IMR-90 (cell line): ENCODE results near the gene AKAP12. TPM values are rescaled to one million over a fixed set of nuclear protein-coding genes. Genes with fewer than 3 reads are reported as not detected.

ENCODE experiments used
- ATAC-seq: fragments of 200-7000 bp; cut with Tn5 transposase; 2 replicates; pipeline ENCODE4 v1.9.1; 2020; ENCODE audit warnings: low read depth, mild to moderate bottlenecking, moderate library complexity
- BruUV-seq: library from RNA; stranded (reverse); fragments of 400-500 nt; replicated peaks from 2 replicates; lab custom pipeline; 2021; lab: Mats Ljungman, UMichigan
- CTCF ChIA-PET: fragments of 300-600 bp; formaldehyde crosslinking; extraction: SDS; loops from one replicate; lab custom pipeline; 2021; ENCODE audit warnings: antibody characterized with exemption; lab: Yijun Ruan, JAX
- POLR2A ChIA-PET: fragments of 300-600 bp; sonication (Branson Sonifier 250); formaldehyde crosslinking; loops from one replicate; lab custom pipeline; 2022; ENCODE audit warnings: antibody characterized with exemption; ENCODE audit not compliant: unreplicated experiment; lab: Charles Lee
- DNase-seq: peaks from one replicate; pipeline ENCODE4 v3.0.0; 2013
- H2AFZ ChIP-seq: replicated peaks from 2 replicates; pipeline ENCODE3; 2013; ENCODE audit warnings: low read length, mild to moderate bottlenecking; ENCODE audit not compliant: poor library complexity
- H2AK5ac ChIP-seq: 2 replicates; pipeline ENCODE4 v1.6.1; 2013; ENCODE audit warnings: low read depth, low read length, inconsistent platforms
- H2AK9ac ChIP-seq: replicated peaks from 2 replicates; pipeline ENCODE3; 2013; ENCODE audit warnings: mild to moderate bottlenecking, low read depth, low read length, moderate library complexity; ENCODE audit not compliant: poor library complexity
- H2BK120ac ChIP-seq: 2 replicates; pipeline ENCODE4 v1.6.1; 2013; ENCODE audit warnings: low read depth, low read length, inconsistent platforms
- H2BK15ac ChIP-seq: 3 replicates; pipeline ENCODE4 v1.6.1; 2013; ENCODE audit warnings: low read depth, low read length, inconsistent platforms
- H2BK20ac ChIP-seq: 2 replicates; pipeline ENCODE4 v1.6.1; 2013; ENCODE audit warnings: low read depth, mild to moderate bottlenecking, inconsistent platforms, low read length, moderate library complexity
- H2BK5ac ChIP-seq: 2 replicates; pipeline ENCODE4 v1.6.1; 2013; ENCODE audit warnings: mild to moderate bottlenecking, low read depth, low read length, inconsistent platforms; ENCODE audit not compliant: poor library complexity, severe bottlenecking
- H3K14ac ChIP-seq: replicated peaks from 2 replicates; pipeline ENCODE4 v1.6.1; 2013; ENCODE audit warnings: low read depth, low read length, inconsistent platforms
- H3K18ac ChIP-seq: 2 replicates; pipeline ENCODE4 v1.6.1; 2013; ENCODE audit warnings: low read depth, low read length, control low read depth
- H3K23ac ChIP-seq: 2 replicates; pipeline ENCODE4 v1.6.1; 2013; ENCODE audit warnings: low read depth, low read length, inconsistent platforms
- H3K27ac ChIP-seq: 2 replicates; pipeline ENCODE4 v1.5.1; 2013; ENCODE audit warnings: mild to moderate bottlenecking, control low read depth, low read length; ENCODE audit not compliant: insufficient read depth
- H3K27me3 ChIP-seq: 2 replicates; pipeline ENCODE4 v1.6.1; 2013; ENCODE audit warnings: low read length; ENCODE audit not compliant: control insufficient read depth, insufficient read depth
- H3K36me3 ChIP-seq: 2 replicates; pipeline ENCODE4 v1.6.1; 2013; ENCODE audit warnings: low read length, mixed read lengths; ENCODE audit not compliant: control insufficient read depth, insufficient read depth
- H3K4ac ChIP-seq: 2 replicates; pipeline ENCODE4 v1.6.1; 2013; ENCODE audit warnings: low read depth, low read length, inconsistent platforms
- H3K4me1 ChIP-seq: 2 replicates; pipeline ENCODE4 v1.6.1; 2013; ENCODE audit warnings: low read length, mixed read lengths; ENCODE audit not compliant: control insufficient read depth, insufficient read depth
- H3K4me2 ChIP-seq: 2 replicates; pipeline ENCODE4 v1.6.1; 2013; ENCODE audit warnings: low read depth, mild to moderate bottlenecking, control low read depth, low read length, moderate library complexity
- H3K4me3 ChIP-seq: 2 replicates; pipeline ENCODE4 v1.5.1; 2013; ENCODE audit warnings: low read depth, mild to moderate bottlenecking, control low read depth, low read length, moderate library complexity; ENCODE audit not compliant: insufficient read depth
- H3K56ac ChIP-seq: 2 replicates; pipeline ENCODE4 v1.6.1; 2013; ENCODE audit warnings: low read length, inconsistent platforms; ENCODE audit not compliant: insufficient read depth; ENCODE audit errors: extremely low read depth
- H3K79me1 ChIP-seq, 2 experiments: 2 replicates each; pipeline ENCODE4 v1.6.1; 2013; ENCODE audit warnings: low read length in 2 of 2, inconsistent platforms in 1 of 2, low read depth in 1 of 2
- H3K9ac ChIP-seq: 2 replicates; pipeline ENCODE4 v1.6.1; 2013; ENCODE audit warnings: low read depth, low read length, control low read depth
- H3K9me1 ChIP-seq: 2 replicates; pipeline ENCODE4 v1.6.1; 2013; ENCODE audit warnings: low read length, inconsistent platforms; ENCODE audit not compliant: insufficient read depth
- H3K9me3 ChIP-seq: 2 replicates; pipeline ENCODE4 v1.6.1; 2013; ENCODE audit warnings: low read length; ENCODE audit not compliant: control insufficient read depth, insufficient read depth
- H4K20me1 ChIP-seq: 2 replicates; pipeline ENCODE4 v1.6.1; 2013; ENCODE audit warnings: low read length, inconsistent platforms; ENCODE audit not compliant: insufficient read depth
- H4K5ac ChIP-seq: 2 replicates; pipeline ENCODE4 v1.6.1; 2013; ENCODE audit warnings: mild to moderate bottlenecking, low read depth, low read length, control low read depth
- H4K8ac ChIP-seq, 2 experiments: 2 replicates each; pipeline ENCODE4 v1.6.1; 2013; ENCODE audit warnings: low read depth in 2 of 2, low read length in 2 of 2, control low read depth in 1 of 2, inconsistent platforms in 1 of 2
- H4K91ac ChIP-seq: 2 replicates; pipeline ENCODE4 v1.6.1; 2013; ENCODE audit warnings: low read depth, low read length, inconsistent platforms; ENCODE audit not compliant: insufficient read depth
- CEBPB ChIP-seq: IDR thresholded peaks from 2 replicates; pipeline ENCODE4 v1.6.1; 2012; ENCODE audit warnings: low read depth, low read length, improper control_type of control experiment
- CTCF ChIP-seq: conservative IDR thresholded peaks from 2 replicates; pipeline ENCODE4 v1.5.1; 2012; ENCODE audit warnings: mild to moderate bottlenecking, low read depth, low read length, improper control_type of control experiment
- ELK1 ChIP-seq: fragments of 150-350 bp; IDR thresholded peaks from 2 replicates; pipeline ENCODE4 v1.6.1; 2016; ENCODE audit warnings: low read depth, mild to moderate bottlenecking, low read length, moderate library complexity, borderline replicate concordance
- FOS ChIP-seq: fragments of 150-350 bp; IDR thresholded peaks from 2 replicates; pipeline ENCODE4 v1.6.1; 2016; ENCODE audit warnings: low read depth, low read length
- MAZ ChIP-seq: IDR thresholded peaks from 2 replicates; pipeline ENCODE4 v1.6.1; 2012; ENCODE audit warnings: low read depth, mild to moderate bottlenecking, low read length, improper control_type of control experiment, moderate library complexity, borderline replicate concordance
- NFE2L2 ChIP-seq: fragments of 150-350 bp; IDR thresholded peaks from 2 replicates; pipeline ENCODE4 v1.6.1; 2016; ENCODE audit warnings: low read depth, mild to moderate bottlenecking, low read length
- RFX5 ChIP-seq: IDR thresholded peaks from 2 replicates; pipeline ENCODE4 v1.8.0; 2012; ENCODE audit warnings: low read depth, mild to moderate bottlenecking, low read length, moderate library complexity
- WGBS, 2 experiments: methylation state at CpG; one replicate each; pipeline versions ENCODE4 v1.1.5 to v1.1.7; 2013; ENCODE audit warnings: missing lambda C conversion rate in 2 of 2; ENCODE audit not compliant: insufficient read length in 1 of 2; ENCODE audit errors: extremely low coverage in 2 of 2; 5-methylcytosine and 5-hydroxymethylcytosine counted together
- dilution Hi-C: fragments of 300-500 bp; cut with HindIII; formaldehyde crosslinking; loops from one replicate; pipeline ENCODE4 v1.14.3; 2018; ENCODE audit warnings: low sequenced_read_pairs; ENCODE audit not compliant: unreplicated experiment
- in situ Hi-C: fragments of 300-500 bp; cut with MboI; formaldehyde crosslinking; loops from 3 replicates; pipeline ENCODE4 v1.14.3; 2019; ENCODE audit warnings: low sequenced_read_pairs, inconsistent platforms, mixed read lengths
- intact Hi-C: fragments of 100-400 bp; cut with micrococcal nuclease; formaldehyde crosslinking; loops from 2 replicates; pipeline ENCODE4 v1.10.0; 2022
- polyA plus RNA-seq, 3 experiments: library from polyadenylated mRNA; depleted of rRNA; stranded (reverse); fragments of >200 nt; gene quantifications; 2 replicates each; pipeline ENCODE4 v1.2.3, GENCODE V29; 2012; ENCODE audit warnings: low replicate concordance in 1 of 3
- total RNA-seq: library from RNA; depleted of rRNA; stranded (reverse); fragments of >200 nt; gene quantifications from 2 replicates; pipeline ENCODE4 v1.2.3, GENCODE V29; 2012

The AKAP12 gene
- total and polyA plus RNA-seq, 2 of the 4 experiments (the other 2 are of a cell fraction) = 56.0 to 118 TPM

GRCh38 chr6:151388997-151389617 is 149.3 kb downstream of the AKAP12 start:
- Histone ChIP-seq H3K9me1 (0 out of 2 replicates have a peak, but pooled peaks cover 12% of the 10 kb centered on the region), H2AK9ac (peak overlapping the region; percentile 99), H3K56ac (peak overlapping the region; percentile 100), H3K14ac (peak overlapping the region; percentile 98), H2BK5ac (peak overlapping the region; percentile 90), H3K23ac (peak overlapping the region; percentile 80), H4K5ac (peak overlapping the region; percentile 86), H4K8ac (peak overlapping the region; percentile 35 to 90), H3K4me2 (peak overlapping the region; percentile 84), H2BK120ac (peak overlapping the region; percentile 58), H3K4ac (peak overlapping the region; percentile 95), H3K36me3 (no peaks in the 10 kb centered on the region), H3K27ac (peak overlapping the region; percentile 92), H3K79me1 (peaks cover 25 to 59% of the 10 kb centered on the region in 2 experiments), H2BK20ac (peak overlapping the region; percentile 43), H3K18ac (peak overlapping the region; percentile 43), H4K91ac (peak overlapping the region; percentile 92), H4K20me1 (peaks cover 25% of the 10 kb centered on the region), H3K4me3 (peak overlapping the region; percentile 69), H2BK15ac (peak overlapping the region; percentile 84; the same call in 1 of the 3 replicates), H3K4me1 (peaks cover 7% of the 10 kb centered on the region), H3K9ac (peak overlapping the region; percentile 69), H3K27me3 (no peaks in the 10 kb centered on the region), H3K9me3 (no peaks in the 10 kb centered on the region), H2AK5ac (peak overlapping the region; percentile 91), H2AFZ (peak overlapping the region; percentile 94)
- in situ Hi-C loops = no loop called here
- dilution Hi-C loops = no loop called here
- ATAC-seq (no peak), DNase-seq (no peak)
- CTCF ChIA-PET = no interaction called here
- TSS peak; percentile 57 for BruUV-seq
- intact Hi-C loops = no loop called here
- TF ChIP-seq NFE2L2 (no peak), CTCF (no peak), CEBPB (no peak), MAZ (no peak), ELK1 (no peak), FOS (no peak), RFX5 (no peak)
- WGBS, 2 experiments = 0% methylated on average over 1 of the region's 12 CpGs; no CpG with 5 or more reads in 1 of the 2 experiments
- POLR2A ChIA-PET = no interaction called here
